Anterior cingulate cortex (tissue), 58 donors: ENCODE measurements around the gene NRG2.

Experiments used
- DNase-seq, 58 donors: peaks; one replicate each; lab custom pipeline; 2025; lab: John Stamatoyannopoulos, UW

Gene NRG2

DNA sequence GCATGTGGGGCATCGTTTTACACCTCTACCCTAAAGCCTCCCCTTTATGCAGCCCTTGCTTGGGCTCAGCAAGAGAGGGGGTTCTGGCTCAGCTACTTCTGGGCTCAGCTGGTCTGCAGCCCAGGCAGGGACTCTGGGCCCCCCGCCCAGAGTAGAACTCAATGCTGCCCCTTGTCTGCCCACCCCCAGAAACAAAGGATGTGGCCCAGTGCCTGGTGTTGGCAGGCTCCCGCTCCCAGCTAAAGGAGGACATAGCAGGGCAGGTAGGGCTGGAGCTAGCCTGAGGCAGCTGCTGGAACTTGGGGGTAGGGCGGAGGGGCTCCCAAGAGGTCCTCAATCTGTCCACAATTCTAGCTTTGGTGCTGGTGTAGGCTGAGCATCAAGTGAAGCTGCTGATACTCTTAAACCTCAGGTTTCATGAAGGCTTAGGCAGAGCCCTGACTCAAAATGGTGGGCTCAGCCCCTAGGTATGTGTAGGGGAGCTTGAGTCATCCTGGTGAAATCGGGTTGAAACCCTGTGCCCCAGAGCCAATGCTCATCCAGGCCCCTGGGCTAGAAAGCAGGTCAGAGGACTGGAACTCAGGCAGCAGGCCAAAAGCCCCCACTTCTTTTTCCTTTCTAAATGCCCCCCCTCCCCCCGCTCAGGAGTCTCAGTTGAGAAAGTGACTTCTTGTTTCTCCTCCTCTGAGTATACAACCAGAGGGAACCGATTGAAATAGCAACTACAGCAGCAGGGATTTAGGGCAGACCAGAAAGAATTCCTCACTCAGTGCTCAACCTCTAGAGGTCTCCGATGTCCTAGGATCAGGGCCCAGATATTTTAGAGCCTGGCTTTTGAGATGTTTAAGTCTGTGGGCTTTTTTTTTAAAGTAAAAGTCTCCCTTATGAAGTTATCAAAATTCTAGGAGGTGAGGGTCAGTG is 236.1 kb downstream of the NRG2 start:
- peak in 48 of 58 donors; percentile 14 to 91 (median 62) for DNase-seq

DNA sequence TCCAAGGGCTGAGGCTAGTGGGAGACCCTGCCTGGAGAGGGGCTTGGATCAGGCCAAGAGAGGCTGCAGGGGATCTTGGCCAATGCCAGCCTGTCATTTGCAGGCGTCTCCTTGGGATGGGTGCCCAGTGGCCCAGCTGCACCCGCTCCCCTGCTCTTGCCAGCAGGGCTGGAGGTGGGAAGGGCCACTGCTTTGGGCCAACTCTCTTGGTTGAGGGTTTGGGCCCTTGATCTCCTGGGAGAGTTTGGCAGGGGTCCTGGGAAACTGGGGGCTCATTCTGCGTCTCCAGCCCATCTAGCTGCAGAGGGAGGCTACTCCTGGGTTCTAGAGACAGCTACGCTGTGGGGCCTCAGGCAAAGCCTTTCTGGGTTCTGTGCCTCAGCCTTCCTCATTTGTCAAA is 237.0 kb downstream of the NRG2 start:
- DNase-seq, result peak in 51 of 58 donors; percentile 15 to 92 (median 67)

- DNase-seq, result no peak
These were observed 237.6 kb downstream of the NRG2 start for GRCh38 chr5:139805545-139805944.

DNA sequence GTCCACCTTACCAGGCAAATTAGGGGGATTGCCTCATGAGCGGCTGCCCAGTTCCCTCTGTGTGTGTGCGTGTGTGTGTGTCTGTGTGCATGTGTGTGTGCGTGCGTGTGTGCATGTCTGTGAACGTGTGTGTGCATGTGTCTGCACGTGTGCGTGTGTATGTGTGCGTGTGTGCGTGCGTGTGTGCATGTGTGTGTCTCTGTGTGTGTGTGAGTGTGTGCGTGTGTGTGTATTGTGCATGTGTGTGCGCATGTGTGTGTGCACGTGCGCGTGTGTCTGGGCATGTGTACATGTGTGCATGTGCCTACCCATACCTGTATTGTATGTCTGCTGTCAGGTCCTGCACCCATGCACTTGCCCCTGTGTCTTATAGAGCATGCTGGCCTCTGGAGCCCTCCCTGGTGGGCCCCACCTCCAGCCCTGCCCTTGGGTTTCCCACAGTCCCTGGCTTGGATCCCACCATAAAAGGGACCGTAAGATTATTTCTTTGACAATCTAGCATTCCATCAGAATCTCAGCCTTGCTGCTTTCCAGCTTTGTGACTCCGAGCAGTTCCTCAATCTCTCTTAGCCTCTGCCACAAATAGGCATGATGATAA is 238.2 kb downstream of the NRG2 start:
- no peak for DNase-seq

GRCh38 chr5:139803978-139804377 is 239.1 kb downstream of the NRG2 start:
- DNase-seq, result no peak

GRCh38 chr5:139799359-139799758 is 243.7 kb downstream of the NRG2 start:
- DNase-seq, result no peak

DNA sequence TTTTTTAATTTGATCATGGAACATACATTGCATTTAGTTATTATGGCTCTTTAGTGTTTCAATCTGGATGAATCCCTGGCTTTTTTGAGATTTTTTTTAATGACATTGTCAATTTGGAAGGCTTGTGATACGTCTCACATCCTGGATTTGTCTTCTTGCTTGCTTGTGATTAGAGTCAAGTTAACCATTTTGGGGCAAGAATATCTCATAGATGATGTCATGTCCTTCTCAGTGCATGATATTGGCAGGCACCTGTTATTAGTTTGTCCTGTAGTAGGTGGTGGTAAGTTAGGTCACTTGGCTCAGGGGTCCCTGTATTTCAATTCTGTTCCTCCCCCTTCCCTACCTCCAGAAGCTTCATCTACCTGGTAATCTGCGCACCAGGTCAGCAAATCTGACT is 244.2 kb downstream of the NRG2 start:
- DNase-seq, result no peak

GRCh38 chr5:139797856-139798510 is 245.1 kb downstream of the NRG2 start:
- no peak for DNase-seq

GRCh38 chr5:139797335-139797734 is 245.8 kb downstream of the NRG2 start:
- DNase-seq, result no peak
